Measurements from ENCODE around the gene GOLGA7B.

The GOLGA7B gene

DNA sequence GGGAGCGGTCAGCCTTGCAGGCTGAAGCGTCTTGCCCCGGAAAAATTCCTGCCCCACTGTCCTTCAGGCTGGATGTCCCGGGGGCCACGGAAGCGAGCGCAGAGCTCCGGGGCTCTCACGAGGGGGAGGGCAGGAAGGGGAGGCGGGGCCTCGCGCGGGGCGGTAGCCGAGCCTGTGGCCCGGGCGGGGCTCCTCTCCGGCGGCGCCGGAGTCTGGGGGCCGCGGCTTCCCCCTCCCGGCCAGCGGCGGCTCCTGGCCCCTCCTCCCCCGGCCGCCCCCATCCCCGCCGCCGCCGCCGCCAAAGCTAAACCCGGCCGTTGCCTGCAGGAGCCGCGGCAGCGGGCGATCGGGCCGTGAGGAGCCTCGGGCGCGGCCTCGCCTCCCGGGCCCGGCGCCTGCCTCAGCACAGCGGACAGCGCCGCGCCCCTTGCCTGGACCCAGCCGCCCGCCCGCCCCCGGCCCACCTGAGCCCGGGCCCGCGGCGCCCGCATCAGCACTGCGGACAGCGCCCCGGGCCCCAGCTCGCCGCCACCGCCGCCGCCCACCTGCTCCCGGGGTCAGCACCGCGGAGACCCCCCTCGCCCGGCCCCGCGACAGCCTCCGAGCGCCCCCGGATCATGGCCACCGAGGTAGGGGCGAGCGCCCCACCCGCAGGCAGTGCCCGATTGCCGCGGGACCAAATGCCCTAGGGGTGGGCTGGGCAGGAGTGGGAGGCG lies at the start of gene GOLGA7B:
Gene GOLGA7B (plus strand): TSS at position 157 of the 716 bp plus-strand sequence. CDS start 461 bp downstream, at position 618.
- peak; percentile 74 for DNase-seq

DNA sequence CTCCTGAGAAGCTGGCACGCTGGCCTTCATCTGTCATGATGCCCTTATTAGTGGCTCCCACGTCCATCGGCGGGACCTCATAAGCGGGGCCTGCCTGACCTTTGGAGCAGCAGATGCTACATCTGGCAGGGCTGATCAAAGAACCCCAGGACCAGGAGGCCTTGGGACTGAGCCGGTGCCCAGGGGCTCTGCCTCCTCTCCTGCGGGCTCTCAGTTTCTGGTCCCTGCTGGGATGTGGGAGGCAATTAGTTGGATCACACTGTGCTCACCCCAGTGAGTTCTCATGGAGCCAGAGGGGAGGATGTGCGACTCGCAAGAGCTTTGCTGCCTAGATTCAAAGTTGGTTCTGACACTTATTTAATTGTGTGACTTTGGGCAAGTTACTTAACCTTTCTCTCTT lies 49.2 kb upstream of the GOLGA7B start:
- no peak for DNase-seq

DNA sequence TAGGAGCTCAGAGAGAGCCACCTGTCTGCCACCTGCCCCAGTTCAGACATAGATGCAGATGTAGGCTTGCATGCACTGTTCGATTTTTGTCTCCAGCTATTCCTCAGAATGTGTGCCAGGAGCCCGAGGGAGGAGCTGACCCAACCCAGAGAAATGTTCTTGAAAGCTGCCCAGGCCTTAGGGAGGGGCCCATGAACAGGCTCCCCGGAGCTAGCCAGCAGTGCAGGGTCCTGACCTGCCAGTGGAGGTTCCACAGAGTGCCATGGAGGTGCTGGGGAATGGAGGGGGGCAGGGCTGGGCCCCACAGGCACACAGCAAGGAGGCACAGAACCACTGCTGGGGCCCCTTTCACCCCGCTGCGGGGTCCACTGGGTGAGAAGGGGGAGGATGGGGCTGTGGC lies 48.2 kb upstream of the GOLGA7B start:
- DNase-seq: no peak

- DNase-seq: no peak
Observed at GRCh38 chr10:97805096-97805884, 44.4 kb upstream of the GOLGA7B start.

- no peak for DNase-seq
Observed at GRCh38 chr10:97805949-97806348, 43.7 kb upstream of the GOLGA7B start.

GRCh38 chr10:97810446-97810845 lies 39.2 kb upstream of the GOLGA7B start:
- DNase-seq: no peak

DNA sequence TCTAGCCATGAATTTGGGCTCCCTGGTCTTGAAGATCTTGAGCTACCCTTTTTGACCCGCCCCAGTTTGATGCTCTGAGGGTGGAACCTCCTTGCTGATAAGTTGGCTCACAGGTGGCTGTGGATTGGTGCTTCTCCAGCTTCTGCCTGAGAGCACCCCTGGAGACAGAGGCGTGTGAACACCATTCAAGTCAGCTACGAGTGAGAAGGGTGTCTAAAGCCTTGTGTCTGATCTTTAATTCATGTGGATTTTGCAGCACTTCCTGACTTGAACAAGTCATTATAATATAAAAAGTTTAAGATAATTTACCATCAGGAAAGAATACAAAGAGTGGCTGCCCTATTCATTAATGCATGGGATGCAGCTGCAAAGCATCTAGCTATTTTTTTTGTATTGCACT lies 37.7 kb upstream of the GOLGA7B start:
- no peak for DNase-seq

- DNase-seq: no peak
Observed at GRCh38 chr10:97812696-97813095, 36.9 kb upstream of the GOLGA7B start.

GRCh38 chr10:97813311-97813710 lies 36.3 kb upstream of the GOLGA7B start:
- no peak for DNase-seq

- DNase-seq: no peak
Observed at GRCh38 chr10:97814996-97815395, 34.6 kb upstream of the GOLGA7B start.

- DNase-seq: no peak
Observed at GRCh38 chr10:97816609-97817008, 33.0 kb upstream of the GOLGA7B start.

DNA sequence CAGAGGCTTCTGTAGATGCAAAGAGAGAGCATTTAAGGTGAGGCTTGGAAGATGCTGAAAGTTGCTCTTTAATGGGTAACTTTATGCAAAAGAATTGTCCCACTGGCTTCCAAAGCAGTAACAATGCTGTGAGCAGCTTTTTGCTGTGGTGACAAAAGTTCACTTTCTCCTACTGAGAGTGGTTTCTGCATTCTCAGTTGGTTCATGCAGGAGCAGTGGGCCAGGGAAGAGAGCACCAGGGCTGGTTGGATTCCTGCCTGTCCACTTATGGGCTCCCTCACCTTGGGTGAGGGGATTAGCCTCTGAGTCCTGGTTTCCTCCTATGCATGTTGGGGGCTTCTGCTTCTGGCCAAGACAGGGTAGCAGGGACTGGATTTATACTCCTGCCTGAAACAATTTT lies 31.1 kb upstream of the GOLGA7B start:
- no peak for DNase-seq

- DNase-seq: no peak
Observed at GRCh38 chr10:97820096-97820704, 29.4 kb upstream of the GOLGA7B start.

DNA sequence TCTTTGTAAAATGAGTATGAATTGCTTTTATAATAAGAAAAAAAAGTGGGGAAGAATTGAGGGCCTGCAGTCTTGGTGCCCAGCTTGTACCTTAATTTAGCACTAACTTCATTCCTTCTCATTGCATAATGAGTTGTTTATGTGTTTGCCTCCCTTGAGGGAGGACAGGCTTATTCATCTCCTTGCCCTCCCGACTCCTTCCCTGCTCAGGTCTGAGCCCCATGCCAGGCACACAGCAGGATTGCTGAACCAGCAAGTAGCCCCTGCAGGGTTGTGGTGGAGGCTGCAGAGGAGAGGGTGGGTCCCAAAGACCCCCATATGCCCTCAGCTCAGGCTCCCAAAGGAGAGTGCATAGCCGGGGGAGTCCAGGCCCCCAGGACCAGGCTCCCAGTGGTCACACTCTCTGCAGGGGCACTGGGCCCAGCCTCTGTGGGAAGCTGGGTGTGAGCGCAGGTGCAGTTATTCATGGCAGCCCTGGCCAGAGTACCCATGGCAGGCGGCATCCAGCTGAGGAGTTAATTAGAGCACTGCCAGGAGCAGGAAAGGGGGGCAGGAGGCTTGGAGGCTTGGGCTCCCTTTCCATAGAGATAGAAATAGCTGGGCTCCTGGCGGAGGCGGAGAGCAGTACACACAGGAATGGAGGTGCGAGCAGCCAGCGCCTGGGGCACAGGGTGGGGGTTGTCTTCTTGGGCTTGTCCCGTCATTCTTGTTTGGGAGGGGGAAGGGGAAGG lies 28.2 kb upstream of the GOLGA7B start:
- DNase-seq: no peak

DNA sequence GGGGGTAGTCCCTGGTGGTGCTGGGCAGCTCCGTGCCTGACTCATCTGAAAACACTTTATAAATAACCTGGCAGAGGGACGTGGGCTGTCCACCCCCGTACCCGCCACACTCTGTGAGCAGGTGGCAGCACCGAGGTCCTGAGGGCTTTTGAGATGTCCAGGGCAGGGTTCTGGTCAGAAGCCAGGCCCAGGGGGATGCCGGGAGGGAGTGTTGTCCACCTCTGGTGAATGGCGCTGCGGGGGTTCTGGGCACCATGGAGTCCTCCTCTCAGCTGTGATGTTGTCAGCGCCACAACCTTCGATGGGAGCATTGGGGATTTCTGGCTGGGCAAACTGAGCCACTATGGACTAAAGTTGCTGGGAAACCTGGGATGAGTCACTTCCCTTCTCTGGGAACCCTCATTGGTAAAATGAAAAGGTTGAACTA lies 27.4 kb upstream of the GOLGA7B start:
- DNase-seq: no peak

DNA sequence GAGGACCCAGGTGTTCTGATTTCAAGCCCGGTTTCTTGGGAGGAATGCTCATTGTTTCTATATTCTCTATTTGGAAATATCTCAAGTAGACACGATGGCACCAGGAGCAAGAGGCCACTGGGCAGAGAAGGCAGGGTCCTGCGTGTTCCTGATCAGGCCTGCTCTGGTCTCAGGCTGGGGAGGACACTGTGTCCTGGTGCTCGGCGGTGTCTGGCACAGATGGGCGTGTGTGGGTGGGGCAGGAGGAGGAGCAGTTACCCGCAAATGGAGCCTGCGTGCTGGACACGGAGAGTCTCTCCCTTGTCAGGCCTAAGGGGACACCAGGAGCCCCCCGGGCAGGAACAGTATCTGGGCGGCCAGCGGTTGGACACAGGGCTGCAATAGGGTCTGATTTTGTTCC lies 25.9 kb upstream of the GOLGA7B start:
- no peak for DNase-seq

DNA sequence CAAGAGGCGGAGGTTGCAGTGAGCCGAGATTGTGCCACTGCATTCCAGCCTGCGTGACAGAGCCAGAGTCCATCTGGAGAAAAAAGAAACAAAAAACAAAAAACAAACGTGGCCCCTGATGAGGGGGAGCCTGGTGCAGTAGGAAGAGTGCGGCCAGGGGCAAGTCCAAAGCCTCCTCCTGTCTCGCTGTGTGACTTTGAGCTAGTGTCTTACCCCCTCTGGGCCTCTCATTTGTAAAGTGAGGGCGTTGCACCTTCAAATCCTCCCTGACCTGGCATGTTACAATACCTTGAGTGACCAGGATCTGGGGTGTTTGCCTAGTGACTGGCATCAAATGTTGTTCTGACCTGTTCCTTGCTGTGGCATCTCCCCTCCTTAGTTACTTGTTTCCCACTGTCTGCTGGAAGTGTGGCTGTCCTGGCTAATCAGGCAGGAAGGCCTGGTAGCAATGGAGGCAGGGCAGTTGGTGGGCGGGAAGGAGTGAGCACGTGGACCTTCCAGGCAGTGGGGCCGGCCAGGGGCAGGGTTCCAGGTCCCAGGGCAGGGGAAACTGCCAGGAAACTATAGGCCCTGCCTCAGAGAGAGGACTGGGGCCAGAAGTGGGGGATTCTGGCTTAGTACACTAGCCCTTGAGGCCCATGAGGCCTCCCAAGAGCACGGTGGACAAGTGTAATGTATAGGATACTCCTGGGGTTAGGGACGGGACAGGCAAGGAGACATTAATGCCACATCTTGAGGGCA lies 24.5 kb upstream of the GOLGA7B start:
- DNase-seq: no peak

- DNase-seq: no peak
Observed at GRCh38 chr10:97826892-97827291, 22.8 kb upstream of the GOLGA7B start.

- DNase-seq: no peak
Observed at GRCh38 chr10:97827702-97828291, 21.8 kb upstream of the GOLGA7B start.

DNA sequence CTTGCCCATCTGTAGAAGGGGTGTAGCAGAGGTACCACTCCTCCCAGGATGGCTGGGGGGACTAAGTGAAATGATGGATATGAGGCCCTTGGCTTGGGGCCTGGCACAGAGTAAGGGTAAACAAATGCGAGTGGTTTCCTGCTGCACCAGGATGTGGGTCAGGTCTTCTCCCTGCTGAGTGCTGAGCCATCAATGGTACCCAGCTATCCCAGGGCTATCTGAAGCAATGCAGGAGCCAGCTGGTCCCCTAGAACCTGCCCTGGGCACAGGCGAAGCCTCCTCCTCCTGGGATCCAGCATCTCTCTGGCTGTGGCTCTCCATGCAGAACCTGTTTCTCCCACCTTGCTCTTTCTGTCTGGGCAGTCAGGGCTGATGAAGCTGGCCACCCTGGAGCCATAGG lies 20.9 kb upstream of the GOLGA7B start:
- DNase-seq: no peak

DNA sequence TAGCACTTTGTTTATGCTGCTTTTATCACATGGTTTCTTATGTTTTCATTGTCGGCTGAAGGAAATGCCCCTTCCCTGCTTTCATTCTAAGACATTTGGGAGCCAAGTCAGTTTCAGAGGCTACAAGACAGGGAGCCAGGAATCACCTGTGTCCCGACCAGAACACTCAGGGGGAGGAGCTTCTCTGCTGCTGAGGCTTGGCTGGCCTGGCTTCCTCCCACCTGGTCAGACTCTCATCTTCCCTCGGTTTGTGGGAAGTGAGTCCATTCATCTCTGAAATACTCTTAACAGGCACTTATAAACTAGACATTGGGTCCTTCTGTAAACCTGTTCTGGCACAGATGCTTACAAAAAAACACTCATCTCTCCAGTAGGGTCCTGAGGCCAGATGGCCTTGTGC lies 19.6 kb upstream of the GOLGA7B start:
- DNase-seq: no peak

GRCh38 chr10:97831259-97831658 lies 18.4 kb upstream of the GOLGA7B start:
- DNase-seq: no peak

All from activated CD4-positive, CD25-positive, alpha-beta regulatory T cell treated with anti-CD3 and anti-CD28 coated beads, Interleukin-2, amount 50 U/mL, for 72 hours (primary cell).